ENCODE measurements around the gene OTOR. TPM values are rescaled to one million over a fixed set of nuclear protein-coding genes. Genes with fewer than 3 reads are reported as not detected.

OTOR gene
- total and polyA plus RNA-seq, 2 of the 8 experiments (the other 6 are each of a cell fraction or from before 2014, with no cell fraction given), result not detected

DNA sequence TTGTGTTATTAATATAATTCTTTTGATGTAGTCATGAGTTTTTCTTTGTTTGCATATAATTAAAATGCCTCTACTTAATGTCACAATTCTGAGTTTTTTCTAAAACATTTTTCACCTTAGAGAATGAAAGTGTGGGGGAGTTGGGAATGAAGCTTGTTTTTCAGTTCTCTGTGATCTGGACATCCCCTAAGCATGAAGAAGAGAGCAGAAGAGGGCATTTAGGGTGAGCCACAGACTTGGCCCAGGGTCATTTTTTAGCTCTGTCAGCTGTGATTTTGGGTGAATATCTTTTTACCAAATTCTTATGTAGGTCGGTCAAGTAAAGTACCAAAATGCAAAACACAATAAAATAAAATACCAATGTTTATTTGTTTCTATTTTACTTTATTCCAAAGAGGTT lies 3.9 kb downstream of the OTOR start:
- H3K56ac ChIP-seq (replicated peaks; ENCODE audit: insufficient read length, low read depth, low read length), result no peak overlapping the region
- no peak overlapping the region for H3K18ac ChIP-seq (ENCODE audit: extremely low read depth, low read length)
- no peak overlapping the region for H2BK12ac ChIP-seq (ENCODE audit: low read depth, low read length)
- peaks cover 11 to 12% of the 10 kb centered on the region in 2 experiments for H3K9me3 ChIP-seq (ENCODE audit: insufficient read depth in 2 of 2, low read depth in 1 of 2, low read length in 1 of 2)
- no peaks in the 10 kb centered on the region for H3K79me1 ChIP-seq (ENCODE audit: low read depth, low read length)
- no peak for FAIRE-seq
- H3K27me3 ChIP-seq (replicated peaks in 1 of 4; ENCODE audit: control insufficient read depth in 3 of 4, extremely low read depth in 1 of 4, insufficient read depth in 3 of 4, low read length in 3 of 4), result no peaks in the 10 kb centered on the region
- H4K5ac ChIP-seq (ENCODE audit: insufficient read length, low read depth, low read length), result no peak overlapping the region
- H2BK15ac ChIP-seq (ENCODE audit: low read length), result no peak overlapping the region
- H3K36me3 ChIP-seq (ENCODE audit: control insufficient read depth in 2 of 4, insufficient read depth in 4 of 4, low read length in 3 of 4), result no peaks in the 10 kb centered on the region
- H2BK120ac ChIP-seq (replicated peaks; ENCODE audit: low read depth, low read length), result no peak overlapping the region
- H3K4me3 ChIP-seq (ENCODE audit: extremely low read depth in 1 of 4, insufficient read depth in 2 of 4, low read depth in 3 of 4, low read length in 4 of 4), result no peak overlapping the region
- no peaks in the 10 kb centered on the region for H4K20me1 ChIP-seq (replicated peaks in 1 of 2; ENCODE audit: control insufficient read depth in 1 of 2, insufficient read depth in 2 of 2, low read length in 2 of 2)
- no peaks in the 10 kb centered on the region for H3K79me2 ChIP-seq (ENCODE audit: control insufficient read depth in 1 of 2, insufficient read depth in 2 of 2, low read length in 2 of 2)
- H3K4me2 ChIP-seq (ENCODE audit: insufficient read depth in 1 of 2, low read depth in 2 of 2, low read length in 2 of 2), result no peak overlapping the region
- no peak overlapping the region for H2BK5ac ChIP-seq (ENCODE audit: low read depth, low read length)
- no peak overlapping the region for H2BK20ac ChIP-seq (ENCODE audit: low read length)
- H3K4ac ChIP-seq (replicated peaks; ENCODE audit: insufficient read length, low read depth, low read length), result no peak overlapping the region
- no peak overlapping the region for H2AK5ac ChIP-seq (ENCODE audit: low read depth, low read length)
- DNase-seq (ENCODE audit: low read depth in 1 of 2, low spot score in 2 of 2), result no peak
- 85% methylated on average over 1 of the region's 1 CpG; no CpG with 5 or more reads in 1 of the 2 experiments for WGBS, 2 experiments (ENCODE audit: extremely low coverage in 1 of 2, insufficient coverage in 1 of 2, insufficient read length in 1 of 2, insufficient replicate concordance in 2 of 2, low coverage in 1 of 2, low lambda C conversion rate in 2 of 2, missing lambda C conversion rate in 1 of 2)
- H3K4me1 ChIP-seq (replicated peaks in 1 of 4; ENCODE audit: control insufficient read depth in 3 of 4, insufficient read depth in 4 of 4, low read length in 3 of 4), result peaks cover 0 to 5% (median 2%) of the 10 kb centered on the region in 4 experiments; a peak in 4 of 7 replicates
- ChIA-PET CTCF (ENCODE audit: partially characterized antibody) (interaction anchor here (0.6 to 2.0 kb wide), 4 partner anchors 10 to 234 kb away, joined by 3 to 21 read pairs (median 6); no protein-coding TSS in a partner anchor), POLR2A (ENCODE audit: partially characterized antibody) (no interaction called here)
- H3K27ac ChIP-seq (ENCODE audit: low read depth, low read length), result no peak overlapping the region
- no peak overlapping the region for H2AFZ ChIP-seq (ENCODE audit: low read length)
- no peak overlapping the region for H3K9ac ChIP-seq (replicated peaks in 1 of 4; ENCODE audit: extremely low read depth in 1 of 4, low read depth in 3 of 4, low read length in 3 of 4)
- no peak overlapping the region for H4K91ac ChIP-seq (replicated peaks; ENCODE audit: insufficient read length, low read length)
- no peak overlapping the region for H3K14ac ChIP-seq (ENCODE audit: insufficient read length)
- H4K8ac ChIP-seq (ENCODE audit: extremely low read depth, insufficient read depth, low read length), result no peak overlapping the region
- H3K23ac ChIP-seq (ENCODE audit: insufficient read length), result no peak overlapping the region
- H3K23me2 ChIP-seq (ENCODE audit: low read depth, low read length), result no peaks in the 10 kb centered on the region
- TF ChIP-seq HDAC6 (IDR thresholded peaks at IDR 0.05; ENCODE audit: low read depth, low read length) (no peak), CHD2 (IDR thresholded peaks at IDR 0.05; ENCODE audit: low read length) (no peak), TCF12 (IDR thresholded peaks at IDR 0.05; ENCODE audit: low read depth, low read length) (no peak), POLR2AphosphoS5 (IDR thresholded peaks at IDR 0.05; ENCODE audit: low read depth, low read length) (no peak), NANOG (IDR thresholded peaks at IDR 0.05; ENCODE audit: insufficient read depth, low read depth, low read length, poor library complexity, severe bottlenecking) (no peak), ZNF274 (IDR thresholded peaks at IDR 0.05; ENCODE audit: borderline replicate concordance, extremely low read depth, low read length) (no peak), TEAD4 (IDR thresholded peaks at IDR 0.05; ENCODE audit: low read depth, low read length) (no peak), EP300 (IDR thresholded peaks at IDR 0.05; ENCODE audit: borderline replicate concordance in 1 of 2, low read depth in 2 of 2, low read length in 2 of 2) (no peak), KDM5A (IDR thresholded peaks at IDR 0.05; ENCODE audit: low read length) (no peak), JUND (IDR thresholded peaks at IDR 0.05; ENCODE audit: low read length) (no peak)
- TF ChIP-seq, protein P1, sequence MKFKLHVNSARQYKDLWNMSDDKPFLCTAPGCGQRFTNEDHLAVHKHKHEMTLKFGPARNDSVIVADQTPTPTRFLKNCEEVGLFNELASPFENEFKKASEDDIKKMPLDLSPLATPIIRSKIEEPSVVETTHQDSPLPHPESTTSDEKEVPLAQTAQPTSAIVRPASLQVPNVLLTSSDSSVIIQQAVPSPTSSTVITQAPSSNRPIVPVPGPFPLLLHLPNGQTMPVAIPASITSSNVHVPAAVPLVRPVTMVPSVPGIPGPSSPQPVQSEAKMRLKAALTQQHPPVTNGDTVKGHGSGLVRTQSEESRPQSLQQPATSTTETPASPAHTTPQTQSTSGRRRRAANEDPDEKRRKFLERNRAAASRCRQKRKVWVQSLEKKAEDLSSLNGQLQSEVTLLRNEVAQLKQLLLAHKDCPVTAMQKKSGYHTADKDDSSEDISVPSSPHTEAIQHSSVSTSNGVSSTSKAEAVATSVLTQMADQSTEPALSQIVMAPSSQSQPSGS (IDR thresholded peaks at IDR 0.05; ENCODE audit: low read length), result no peak
- TF ChIP-seq, protein P2, sequence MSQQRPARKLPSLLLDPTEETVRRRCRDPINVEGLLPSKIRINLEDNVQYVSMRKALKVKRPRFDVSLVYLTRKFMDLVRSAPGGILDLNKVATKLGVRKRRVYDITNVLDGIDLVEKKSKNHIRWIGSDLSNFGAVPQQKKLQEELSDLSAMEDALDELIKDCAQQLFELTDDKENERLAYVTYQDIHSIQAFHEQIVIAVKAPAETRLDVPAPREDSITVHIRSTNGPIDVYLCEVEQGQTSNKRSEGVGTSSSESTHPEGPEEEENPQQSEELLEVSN (IDR thresholded peaks at IDR 0.05), result no peak

Data from H1 (cell line).